Measurements from ENCODE around the gene KRT37. TPM values are rescaled to one million over a fixed set of nuclear protein-coding genes. Genes with fewer than 3 reads are reported as not detected.

Gene KRT37
- total and polyA plus RNA-seq, 2 of the 13 experiments (the other 11 are each of a cell fraction or from before 2014, with no cell fraction given), result 0.69 TPM; not detected in 1

GRCh38 chr17:41404024-41404671, 20.2 kb downstream of the KRT37 start (continued):
- TF ChIP-seq, protein P1, sequence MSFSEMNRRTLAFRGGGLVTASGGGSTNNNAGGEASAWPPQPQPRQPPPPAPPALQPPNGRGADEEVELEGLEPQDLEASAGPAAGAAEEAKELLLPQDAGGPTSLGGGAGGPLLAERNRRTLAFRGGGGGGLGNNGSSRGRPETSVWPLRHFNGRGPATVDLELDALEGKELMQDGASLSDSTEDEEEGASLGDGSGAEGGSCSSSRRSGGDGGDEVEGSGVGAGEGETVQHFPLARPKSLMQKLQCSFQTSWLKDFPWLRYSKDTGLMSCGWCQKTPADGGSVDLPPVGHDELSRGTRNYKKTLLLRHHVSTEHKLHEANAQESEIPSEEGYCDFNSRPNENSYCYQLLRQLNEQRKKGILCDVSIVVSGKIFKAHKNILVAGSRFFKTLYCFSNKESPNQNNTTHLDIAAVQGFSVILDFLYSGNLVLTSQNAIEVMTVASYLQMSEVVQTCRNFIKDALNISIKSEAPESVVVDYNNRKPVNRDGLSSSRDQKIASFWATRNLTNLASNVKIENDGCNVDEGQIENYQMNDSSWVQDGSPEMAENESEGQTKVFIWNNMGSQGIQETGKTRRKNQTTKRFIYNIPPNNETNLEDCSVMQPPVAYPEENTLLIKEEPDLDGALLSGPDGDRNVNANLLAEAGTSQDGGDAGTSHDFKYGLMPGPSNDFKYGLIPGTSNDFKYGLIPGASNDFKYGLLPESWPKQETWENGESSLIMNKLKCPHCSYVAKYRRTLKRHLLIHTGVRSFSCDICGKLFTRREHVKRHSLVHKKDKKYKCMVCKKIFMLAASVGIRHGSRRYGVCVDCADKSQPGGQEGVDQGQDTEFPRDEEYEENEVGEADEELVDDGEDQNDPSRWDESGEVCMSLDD (CRISPR knock-in tag; IDR thresholded peaks at IDR 0.05; ENCODE audit: borderline replicate concordance), result no peak
- TF ChIP-seq KDM4B (CRISPR knock-in tag; IDR thresholded peaks at IDR 0.05), result no peak
- no peak for TF ChIP-seq ZNF713 (CRISPR knock-in tag; IDR thresholded peaks at IDR 0.05)
- peak; percentile 75 to 86; a peak in 3 of 4 replicates for TF ChIP-seq NR2F1 (CRISPR knock-in tag; IDR thresholded peaks at IDR 0.05)
- TF ChIP-seq TRIM24 (CRISPR knock-in tag; IDR thresholded peaks at IDR 0.05), result no peak
- TF ChIP-seq, protein P2, sequence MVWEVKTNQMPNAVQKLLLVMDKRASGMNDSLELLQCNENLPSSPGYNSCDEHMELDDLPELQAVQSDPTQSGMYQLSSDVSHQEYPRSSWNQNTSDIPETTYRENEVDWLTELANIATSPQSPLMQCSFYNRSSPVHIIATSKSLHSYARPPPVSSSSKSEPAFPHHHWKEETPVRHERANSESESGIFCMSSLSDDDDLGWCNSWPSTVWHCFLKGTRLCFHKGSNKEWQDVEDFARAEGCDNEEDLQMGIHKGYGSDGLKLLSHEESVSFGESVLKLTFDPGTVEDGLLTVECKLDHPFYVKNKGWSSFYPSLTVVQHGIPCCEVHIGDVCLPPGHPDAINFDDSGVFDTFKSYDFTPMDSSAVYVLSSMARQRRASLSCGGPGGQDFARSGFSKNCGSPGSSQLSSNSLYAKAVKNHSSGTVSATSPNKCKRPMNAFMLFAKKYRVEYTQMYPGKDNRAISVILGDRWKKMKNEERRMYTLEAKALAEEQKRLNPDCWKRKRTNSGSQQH (CRISPR knock-in tag; IDR thresholded peaks at IDR 0.05; ENCODE audit: low read depth), result no peak
- TF ChIP-seq SNRNP70 (IDR thresholded peaks at IDR 0.05; ENCODE audit: low read depth, low read length), result no peak
- TF ChIP-seq ZNF609 (CRISPR knock-in tag; IDR thresholded peaks at IDR 0.05; ENCODE audit: borderline replicate concordance), result no peak
- peak in 1 of 2 experiments; percentile 77; a peak in 2 of 4 replicates for TF ChIP-seq ATF4 (CRISPR knock-in tag; IDR thresholded peaks at IDR 0.05)
- TF ChIP-seq, protein P3, sequence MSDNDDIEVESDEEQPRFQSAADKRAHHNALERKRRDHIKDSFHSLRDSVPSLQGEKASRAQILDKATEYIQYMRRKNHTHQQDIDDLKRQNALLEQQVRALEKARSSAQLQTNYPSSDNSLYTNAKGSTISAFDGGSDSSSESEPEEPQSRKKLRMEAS (IDR thresholded peaks at IDR 0.05), result no peak
- no peak for TF ChIP-seq ZMYM2 (CRISPR knock-in tag; IDR thresholded peaks at IDR 0.05)
- TF ChIP-seq, protein P4, sequence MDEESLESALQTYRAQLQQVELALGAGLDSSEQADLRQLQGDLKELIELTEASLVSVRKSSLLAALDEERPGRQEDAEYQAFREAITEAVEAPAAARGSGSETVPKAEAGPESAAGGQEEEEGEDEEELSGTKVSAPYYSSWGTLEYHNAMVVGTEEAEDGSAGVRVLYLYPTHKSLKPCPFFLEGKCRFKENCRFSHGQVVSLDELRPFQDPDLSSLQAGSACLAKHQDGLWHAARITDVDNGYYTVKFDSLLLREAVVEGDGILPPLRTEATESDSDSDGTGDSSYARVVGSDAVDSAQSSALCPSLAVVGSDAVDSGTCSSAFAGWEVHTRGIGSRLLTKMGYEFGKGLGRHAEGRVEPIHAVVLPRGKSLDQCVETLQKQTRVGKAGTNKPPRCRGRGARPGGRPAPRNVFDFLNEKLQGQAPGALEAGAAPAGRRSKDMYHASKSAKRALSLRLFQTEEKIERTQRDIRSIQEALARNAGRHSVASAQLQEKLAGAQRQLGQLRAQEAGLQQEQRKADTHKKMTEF (CRISPR knock-in tag; IDR thresholded peaks at IDR 0.05), result 0 out of 2 replicates have a peak, but pooled peaks have one; percentile 37
- TF ChIP-seq RCOR2 (CRISPR knock-in tag; IDR thresholded peaks at IDR 0.05), result no peak
- TF ChIP-seq LCORL (IDR thresholded peaks at IDR 0.05), result no peak
- TF ChIP-seq LCORL (CRISPR knock-in tag; IDR thresholded peaks at IDR 0.05), result no peak
- peak; percentile 26 for TF ChIP-seq TEAD3 (CRISPR knock-in tag; optimal IDR thresholded peaks at IDR 0.05; ENCODE audit: borderline replicate concordance)
- no peak for TF ChIP-seq NAIF1 (CRISPR knock-in tag; IDR thresholded peaks at IDR 0.05; ENCODE audit: borderline replicate concordance)

All from HepG2 (cell line).